H9 (cell line): ENCODE data around the gene ING5. TPM values are rescaled to one million over a fixed set of nuclear protein-coding genes. Genes with fewer than 3 reads are reported as not detected.

ENCODE experiments used
- DNase-seq: peaks from one replicate; pipeline ENCODE4 v3.0.0-alpha.2; 2017
- H2AFZ ChIP-seq: one replicate; pipeline ENCODE4 v1.6.1; 2013; ENCODE audit warnings: mild to moderate bottlenecking, low read length, control low read depth, moderate library complexity
- H2AK5ac ChIP-seq: 2 replicates; pipeline ENCODE4 v1.6.1; 2013; ENCODE audit warnings: low read length, control low read depth, mixed read lengths; ENCODE audit not compliant: insufficient read length
- H2BK120ac ChIP-seq: one replicate; pipeline ENCODE4 v1.6.1; 2013; ENCODE audit warnings: low read depth, mild to moderate bottlenecking, low read length, control low read depth, inconsistent platforms; ENCODE audit not compliant: poor library complexity, severe bottlenecking
- H2BK12ac ChIP-seq: 2 replicates; pipeline ENCODE4 v1.6.1; 2013; ENCODE audit warnings: low read length, control low read depth, mixed read lengths, low read depth; ENCODE audit not compliant: insufficient read length
- H2BK15ac ChIP-seq: 2 replicates; pipeline ENCODE4 v1.6.1; 2013; ENCODE audit warnings: low read depth, low read length, control low read depth
- H2BK20ac ChIP-seq: one replicate; pipeline ENCODE4 v1.6.1; 2013; ENCODE audit warnings: low read depth, mild to moderate bottlenecking, low read length, control low read depth, inconsistent platforms; ENCODE audit not compliant: poor library complexity, severe bottlenecking
- H2BK5ac ChIP-seq: 2 replicates; pipeline ENCODE4 v1.6.1; 2013; ENCODE audit warnings: low read length, control low read depth, mixed read lengths; ENCODE audit not compliant: insufficient read length
- H3K14ac ChIP-seq: 2 replicates; pipeline ENCODE4 v1.6.1; 2013; ENCODE audit warnings: low read length, control low read depth; ENCODE audit not compliant: insufficient read depth
- H3K18ac ChIP-seq: 2 replicates; pipeline ENCODE4 v1.6.1; 2013; ENCODE audit warnings: low read depth, mild to moderate bottlenecking, mixed read lengths, low read length, control low read depth; ENCODE audit not compliant: insufficient read length
- H3K23ac ChIP-seq: 2 replicates; pipeline ENCODE4 v1.6.1; 2013; ENCODE audit warnings: low read length, control low read depth, mixed read lengths, low read depth; ENCODE audit not compliant: insufficient read length
- H3K23me2 ChIP-seq: 2 replicates; pipeline ENCODE4 v1.6.1; 2013; ENCODE audit warnings: low read depth, mild to moderate bottlenecking, mixed read lengths, low read length, control low read depth; ENCODE audit not compliant: insufficient read length, poor library complexity, severe bottlenecking
- H3K27ac ChIP-seq: 2 replicates; pipeline ENCODE4 v1.5.1; 2013; ENCODE audit warnings: low read length, control low read depth, mixed read lengths, low read depth; ENCODE audit not compliant: insufficient read length
- H3K27me3 ChIP-seq: 2 replicates; pipeline ENCODE4 v1.6.1; 2013; ENCODE audit warnings: low read length, control low read depth, inconsistent platforms; ENCODE audit not compliant: insufficient read depth
- H3K4ac ChIP-seq: 2 replicates; pipeline ENCODE4 v1.6.1; 2013; ENCODE audit warnings: low read depth, mild to moderate bottlenecking, control low read depth, inconsistent platforms, low read length, moderate library complexity
- H3K4me1 ChIP-seq: 2 replicates; pipeline ENCODE4 v1.6.1; 2013; ENCODE audit warnings: low read length, control low read depth, inconsistent platforms; ENCODE audit not compliant: insufficient read depth
- H3K4me2 ChIP-seq: 2 replicates; pipeline ENCODE4 v1.6.1; 2013; ENCODE audit warnings: low read length, control low read depth, mixed read lengths; ENCODE audit not compliant: insufficient read length, insufficient read depth
- H3K56ac ChIP-seq: 2 replicates; pipeline ENCODE4 v1.6.1; 2013; ENCODE audit warnings: low read depth, mild to moderate bottlenecking, mixed read lengths, low read length, control low read depth; ENCODE audit not compliant: insufficient read length
- H3K79me1 ChIP-seq: 2 replicates; pipeline ENCODE4 v1.6.1; 2013; ENCODE audit warnings: low read depth, mild to moderate bottlenecking, moderate library complexity, low read length, control low read depth, inconsistent platforms; ENCODE audit not compliant: insufficient read depth, poor library complexity, severe bottlenecking
- H3K79me2 ChIP-seq: 2 replicates; pipeline ENCODE4 v1.6.1; 2013; ENCODE audit warnings: low read length, control low read depth, inconsistent platforms; ENCODE audit not compliant: insufficient read depth
- H3K9ac ChIP-seq: 2 replicates; pipeline ENCODE4 v1.6.1; 2013; ENCODE audit warnings: low read length, control low read depth, mixed read lengths; ENCODE audit not compliant: insufficient read length; ENCODE audit errors: extremely low read depth
- H3K9me3 ChIP-seq: one replicate; pipeline ENCODE4 v1.6.1; 2013; ENCODE audit warnings: low read depth, low read length, inconsistent platforms; ENCODE audit not compliant: control insufficient read depth
- H3T11ph ChIP-seq: one replicate; pipeline ENCODE4 v1.6.1; 2013; ENCODE audit warnings: mild to moderate bottlenecking, low read length, control low read depth, inconsistent platforms
- H4K20me1 ChIP-seq: one replicate; pipeline ENCODE4 v1.6.1; 2013; ENCODE audit not compliant: control insufficient read depth, insufficient read length, insufficient read depth
- H4K5ac ChIP-seq: 2 replicates; pipeline ENCODE4 v1.6.1; 2013; ENCODE audit warnings: low read depth, mild to moderate bottlenecking, mixed read lengths, low read length, control low read depth; ENCODE audit not compliant: insufficient read length
- H4K8ac ChIP-seq: replicated peaks from 2 replicates; pipeline ENCODE4 v1.6.1; 2013; ENCODE audit warnings: low read length, control low read depth, mixed read lengths, low read depth; ENCODE audit not compliant: insufficient read length
- H4K91ac ChIP-seq: 2 replicates; pipeline ENCODE4 v1.6.1; 2013; ENCODE audit warnings: low read depth, mild to moderate bottlenecking, moderate library complexity, mixed read lengths, low read length, control low read depth; ENCODE audit not compliant: insufficient read length
- H3K27ac Mint-ChIP-seq, 3 experiments: 2 replicates in 2 of 3; 3 replicates in 1 of 3; pipeline ENCODE4 v1.8.0; 2020 to 2021; ENCODE audit warnings: mixed read lengths in 3 of 3, mild to moderate bottlenecking in 1 of 3, moderate library complexity in 1 of 3
- H3K27me3 Mint-ChIP-seq: 2 replicates; pipeline ENCODE4 v1.8.0; 2021; ENCODE audit warnings: low read depth, mild to moderate bottlenecking, moderate library complexity, mixed read lengths
- H3K36me3 Mint-ChIP-seq, 3 experiments: 2 replicates in 2 of 3; 3 replicates in 1 of 3; pipeline ENCODE4 v1.8.0; 2020 to 2021; ENCODE audit warnings: low read depth in 3 of 3, mixed read lengths in 3 of 3; ENCODE audit not compliant: insufficient read depth in 1 of 3
- H3K4me1 Mint-ChIP-seq, 2 experiments: 2 replicates each; pipeline ENCODE4 v1.8.0; 2020; ENCODE audit warnings: mixed read lengths in 2 of 2
- H3K4me3 Mint-ChIP-seq, 2 experiments: 2 replicates in 1 of 2; 3 replicates in 1 of 2; pipeline ENCODE4 v1.8.0; 2020 to 2021; ENCODE audit warnings: mild to moderate bottlenecking in 2 of 2, mixed read lengths in 2 of 2, moderate library complexity in 1 of 2
- H3K9me3 Mint-ChIP-seq, 2 experiments: 2 replicates in 1 of 2; 3 replicates in 1 of 2; pipeline ENCODE4 v1.8.0; 2020; ENCODE audit warnings: mild to moderate bottlenecking in 2 of 2, mixed read lengths in 2 of 2, moderate library complexity in 1 of 2
- CTCF ChIP-seq: fragments of 200-600 bp; sonication (generic); conservative IDR thresholded peaks from 3 replicates; pipeline ENCODE4 v1.8.0; 2021; ENCODE audit warnings: antibody characterized with exemption, mild to moderate bottlenecking
- WGBS: extraction: QIAGEN DNeasy Blood & Tissue Kit; methylation state at CpG from one replicate; pipeline ENCODE4 v1.1.7; 2013; ENCODE audit warnings: missing lambda C conversion rate, low lambda C conversion rate, mixed read lengths; ENCODE audit not compliant: insufficient read length; ENCODE audit errors: extremely low coverage; 5-methylcytosine and 5-hydroxymethylcytosine counted together
- total RNA-seq: library from RNA; stranded (reverse); gene quantifications from 2 replicates; pipeline ENCODE4 v1.2.1, GENCODE V29; 2021

ING5 gene
- total RNA-seq, 1 experiment from 2014 or later, result 66.0 TPM

DNA sequence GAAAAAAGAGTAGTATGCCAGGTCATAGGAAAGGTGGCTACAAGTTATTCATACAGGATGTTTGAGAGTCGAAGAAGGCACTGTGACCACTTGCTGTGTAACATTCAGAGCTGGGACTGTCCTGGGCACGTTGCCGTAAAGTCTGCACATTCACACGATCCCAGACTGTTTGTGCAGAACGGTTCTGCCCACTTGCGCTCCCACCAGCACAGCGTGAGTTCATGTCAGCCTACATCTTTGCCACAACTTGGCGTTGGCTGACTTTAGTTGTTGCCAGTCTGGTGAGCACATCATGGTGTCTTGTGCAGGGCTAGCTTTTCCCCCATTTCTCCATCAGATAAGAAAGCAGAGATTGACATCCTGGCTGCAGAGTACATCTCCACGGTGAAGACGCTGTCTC, 7.0 kb downstream of the ING5 start:
- H3K79me1 ChIP-seq, result peaks cover 1% of the 10 kb centered on the region
- H2BK12ac ChIP-seq, result no peak overlapping the region
- Mint-ChIP-seq H3K27me3 (no peaks in the 10 kb centered on the region), H3K27ac (no peak overlapping the region; a peak in 1 of 7 replicates), H3K4me3 (no peak overlapping the region), H3K9me3 (peaks cover 0 to 12% of the 10 kb centered on the region in 2 experiments; a peak in 3 of 5 replicates), H3K36me3 (peaks cover 57 to 83% (median 81%) of the 10 kb centered on the region in 3 experiments), H3K4me1 (no peaks in the 10 kb centered on the region)
- H4K8ac ChIP-seq, result no peak overlapping the region
- no peaks in the 10 kb centered on the region for H3K23me2 ChIP-seq
- whole genome bisulfite sequencing, result no CpG with 5 or more reads among the region's 10 CpGs
- no peak overlapping the region for H3K18ac ChIP-seq
- H3K9me3 ChIP-seq, result no peaks in the 10 kb centered on the region
- DNase-seq, result no peak
- TF ChIP-seq CTCF, result no peak
- no peak overlapping the region for H3K23ac ChIP-seq
- no peak overlapping the region for H3T11ph ChIP-seq
- no peak overlapping the region for H3K56ac ChIP-seq
- H3K4me2 ChIP-seq, result no peak overlapping the region
- no peak overlapping the region for H3K27ac ChIP-seq
- H2BK5ac ChIP-seq, result no peak overlapping the region
- no peak overlapping the region for H2AK5ac ChIP-seq
- no peaks in the 10 kb centered on the region for H3K4me1 ChIP-seq
- no peaks in the 10 kb centered on the region for H4K20me1 ChIP-seq
- no peaks in the 10 kb centered on the region for H3K79me2 ChIP-seq
- H2BK15ac ChIP-seq, result no peak overlapping the region
- no peak overlapping the region for H3K14ac ChIP-seq
- no peak overlapping the region for H2AFZ ChIP-seq
- no peak overlapping the region for H3K4ac ChIP-seq
- H4K91ac ChIP-seq, result no peak overlapping the region
- H2BK120ac ChIP-seq, result no peak overlapping the region
- no peaks in the 10 kb centered on the region for H3K27me3 ChIP-seq
- no peak overlapping the region for H4K5ac ChIP-seq
- no peak overlapping the region for H2BK20ac ChIP-seq
- no peak overlapping the region for H3K9ac ChIP-seq
